Ishikawa (cell line): ENCODE data around the gene NOL4L.

Experiments used
- CEBPB ChIP-seq: IDR thresholded peaks from 2 replicates; pipeline ENCODE4 v1.6.1; 2012
- CREB1 ChIP-seq: IDR thresholded peaks from 2 replicates; pipeline ENCODE4 v1.6.1; 2012; ENCODE audit warnings: low read depth
- EP300 ChIP-seq: IDR thresholded peaks from 2 replicates; pipeline ENCODE4 v1.6.1; 2012; ENCODE audit warnings: borderline replicate concordance
- FOXM1 ChIP-seq: IDR thresholded peaks from 2 replicates; pipeline ENCODE4 v1.6.1; 2012; ENCODE audit warnings: low read depth, borderline replicate concordance
- MAX ChIP-seq: IDR thresholded peaks from 2 replicates; pipeline ENCODE4 v1.6.1; 2012
- NFIC ChIP-seq: IDR thresholded peaks from 2 replicates; pipeline ENCODE4 v1.6.1; 2012
- RAD21 ChIP-seq: IDR thresholded peaks from 2 replicates; pipeline ENCODE4 v1.6.1; 2012; ENCODE audit warnings: low read depth
- REST ChIP-seq: IDR thresholded peaks from 2 replicates; pipeline ENCODE4 v1.6.1; 2012; ENCODE audit warnings: low read depth, mild to moderate bottlenecking
- TAF1 ChIP-seq: IDR thresholded peaks from 2 replicates; pipeline ENCODE4 v1.6.1; 2012; ENCODE audit warnings: low read depth, mild to moderate bottlenecking
- TCF12 ChIP-seq: IDR thresholded peaks from 2 replicates; pipeline ENCODE4 v1.6.1; 2012; ENCODE audit warnings: low read depth
- TEAD4 ChIP-seq: IDR thresholded peaks from 2 replicates; pipeline ENCODE4 v1.6.1; 2012
- USF1 ChIP-seq: IDR thresholded peaks from 2 replicates; pipeline ENCODE4 v1.6.1; 2012
- YY1 ChIP-seq: IDR thresholded peaks from 2 replicates; pipeline ENCODE4 v1.6.1; 2012; ENCODE audit warnings: low read depth
- ZBTB7A ChIP-seq: IDR thresholded peaks from 2 replicates; pipeline ENCODE4 v1.6.1; 2012; ENCODE audit warnings: low read depth

- TF ChIP-seq EP300: no peak
- TF ChIP-seq FOXM1: no peak
- TF ChIP-seq RAD21: no peak
- TF ChIP-seq CREB1: no peak
- no peak for TF ChIP-seq REST
- no peak for TF ChIP-seq YY1
- TF ChIP-seq TAF1: no peak
- no peak for TF ChIP-seq TCF12
- TF ChIP-seq TEAD4: no peak
- no peak for TF ChIP-seq MAX
- TF ChIP-seq CEBPB: no peak
- TF ChIP-seq NFIC: no peak
- TF ChIP-seq USF1: no peak
- no peak for TF ChIP-seq ZBTB7A
Observed at GRCh38 chr20:32485770-32486478, 99.2 kb downstream of the NOL4L start.
